Smooth muscle cell (in vitro differentiated cells): ENCODE data around the gene RER1. TPM values are rescaled to one million over a fixed set of nuclear protein-coding genes. Genes with fewer than 3 reads are reported as not detected.

Source experiments
- DNase-seq: peaks from one replicate; lab custom pipeline; 2025; ENCODE audit not compliant: unreplicated experiment; lab: John Stamatoyannopoulos, UW
- H2AFZ ChIP-seq: fragments of 200-600 bp; sonication (generic); 2 replicates; pipeline ENCODE4 v1.6.0; 2016; ENCODE audit warnings: antibody characterized with exemption, low read depth, mild to moderate bottlenecking
- H3F3A ChIP-seq: fragments of 200-600 bp; sonication (generic); 2 replicates; pipeline ENCODE4 v1.6.0; 2017; ENCODE audit warnings: antibody characterized with exemption, low read depth
- H3K27ac ChIP-seq: fragments of 200-600 bp; sonication (generic); 2 replicates; pipeline ENCODE4 v1.5.1; 2016; ENCODE audit warnings: low read depth, mild to moderate bottlenecking
- H3K27me3 ChIP-seq: fragments of 200-600 bp; sonication (generic); 2 replicates; pipeline ENCODE4 v1.6.1; 2016; ENCODE audit warnings: low read depth, mild to moderate bottlenecking
- H3K36me3 ChIP-seq: fragments of 200-600 bp; sonication (generic); 2 replicates; pipeline ENCODE4 v1.5.1; 2016; ENCODE audit warnings: low read depth
- H3K4me1 ChIP-seq: fragments of 200-600 bp; sonication (generic); 2 replicates; pipeline ENCODE4 v1.5.1; 2016; ENCODE audit warnings: low read depth
- H3K4me2 ChIP-seq: fragments of 200-600 bp; sonication (generic); 2 replicates; pipeline ENCODE4 v1.6.0; 2016; ENCODE audit warnings: mild to moderate bottlenecking
- H3K4me3 ChIP-seq: fragments of 200-600 bp; sonication (generic); 2 replicates; pipeline ENCODE4 v1.5.1; 2016; ENCODE audit warnings: mild to moderate bottlenecking
- H3K79me2 ChIP-seq: fragments of 200-600 bp; sonication (generic); 2 replicates; pipeline ENCODE4 v1.6.0; 2016; ENCODE audit warnings: low read depth, mild to moderate bottlenecking
- H3K9ac ChIP-seq: fragments of 200-600 bp; sonication (generic); 2 replicates; pipeline ENCODE4 v1.6.0; 2016; ENCODE audit warnings: low read depth
- H3K9me3 ChIP-seq: fragments of 200-600 bp; sonication (generic); replicated peaks from 2 replicates; pipeline ENCODE4 v1.5.1; 2016; ENCODE audit warnings: low read depth
- H4K20me1 ChIP-seq: fragments of 200-600 bp; sonication (generic); 2 replicates; pipeline ENCODE4 v1.6.0; 2016; ENCODE audit warnings: low read depth
- WGBS: methylation state at CpG from one replicate; pipeline ENCODE4 v1.1.7; 2016; ENCODE audit warnings: low lambda C conversion rate; 5-methylcytosine and 5-hydroxymethylcytosine counted together
- polyA plus RNA-seq: library from polyadenylated mRNA; unstranded; fragments of >200 nt; fragmentation: Nextera tagmentation; extraction: Ambion mirVana; gene quantifications from 2 replicates; pipeline ENCODE4 v1.2.1, GENCODE V29; 2016
- total RNA-seq: library from RNA; depleted of rRNA; stranded (reverse); fragments of >200 nt; gene quantifications from 2 replicates; pipeline ENCODE4 v1.2.3, GENCODE V29; 2014
- TF ChIP-seq, protein P1 (sequence below): fragments of 200-600 bp; sonication (generic); IDR thresholded peaks from 2 replicates; pipeline ENCODE4 v1.5.1; 2017; ENCODE audit warnings: borderline replicate concordance, mild to moderate bottlenecking, antibody characterized with exemption; ENCODE audit not compliant: insufficient read depth, poor library complexity, severe bottlenecking

RER1 gene
- total and polyA plus RNA-seq, 2 experiments from 2014 or later = 101 to 269 TPM

DNA sequence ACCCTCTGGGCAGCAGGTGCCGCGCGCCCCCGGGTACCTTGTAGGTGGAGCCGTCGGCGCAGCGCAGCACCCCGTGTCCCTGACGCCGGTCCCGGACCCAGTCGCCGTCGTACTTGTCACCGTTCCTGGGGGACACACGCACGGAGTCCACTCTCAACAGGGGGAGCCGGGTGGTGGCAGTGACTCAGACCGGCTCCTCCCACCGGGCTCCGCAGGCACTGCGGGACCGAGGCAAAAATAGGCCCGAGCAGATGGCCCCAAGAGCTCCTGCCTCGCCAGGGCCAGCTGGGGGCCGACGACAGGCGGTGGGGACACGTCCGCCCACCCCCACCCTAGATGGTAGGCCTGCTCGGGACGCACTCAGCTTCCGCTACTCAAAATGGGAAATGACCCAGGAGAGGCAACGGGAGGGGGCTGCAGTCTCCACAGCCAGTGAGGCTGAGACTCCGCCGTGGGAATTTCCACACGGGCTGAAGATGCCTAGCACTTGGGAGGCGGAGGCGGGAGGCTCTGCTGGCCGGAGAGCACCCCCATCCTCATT, 6.6 kb upstream of the RER1 start:
- Histone ChIP-seq H3K4me1 (no peaks in the 10 kb centered on the region), H3K4me3 (no peak overlapping the region), H3K27me3 (no peaks in the 10 kb centered on the region), H3K9ac (no peak overlapping the region), H3F3A (no peaks in the 10 kb centered on the region), H4K20me1 (no peaks in the 10 kb centered on the region), H3K9me3 (no peaks in the 10 kb centered on the region), H3K27ac (no peak overlapping the region), H3K36me3 (no peaks in the 10 kb centered on the region), H3K4me2 (no peak overlapping the region), H2AFZ (no peak overlapping the region), H3K79me2 (peaks cover 4% of the 10 kb centered on the region)
- no peak for DNase-seq
- TF ChIP-seq, protein P1, sequence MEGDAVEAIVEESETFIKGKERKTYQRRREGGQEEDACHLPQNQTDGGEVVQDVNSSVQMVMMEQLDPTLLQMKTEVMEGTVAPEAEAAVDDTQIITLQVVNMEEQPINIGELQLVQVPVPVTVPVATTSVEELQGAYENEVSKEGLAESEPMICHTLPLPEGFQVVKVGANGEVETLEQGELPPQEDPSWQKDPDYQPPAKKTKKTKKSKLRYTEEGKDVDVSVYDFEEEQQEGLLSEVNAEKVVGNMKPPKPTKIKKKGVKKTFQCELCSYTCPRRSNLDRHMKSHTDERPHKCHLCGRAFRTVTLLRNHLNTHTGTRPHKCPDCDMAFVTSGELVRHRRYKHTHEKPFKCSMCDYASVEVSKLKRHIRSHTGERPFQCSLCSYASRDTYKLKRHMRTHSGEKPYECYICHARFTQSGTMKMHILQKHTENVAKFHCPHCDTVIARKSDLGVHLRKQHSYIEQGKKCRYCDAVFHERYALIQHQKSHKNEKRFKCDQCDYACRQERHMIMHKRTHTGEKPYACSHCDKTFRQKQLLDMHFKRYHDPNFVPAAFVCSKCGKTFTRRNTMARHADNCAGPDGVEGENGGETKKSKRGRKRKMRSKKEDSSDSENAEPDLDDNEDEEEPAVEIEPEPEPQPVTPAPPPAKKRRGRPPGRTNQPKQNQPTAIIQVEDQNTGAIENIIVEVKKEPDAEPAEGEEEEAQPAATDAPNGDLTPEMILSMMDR = no peak
- 83% methylated on average over 41 of the region's 41 CpGs for WGBS

DNA sequence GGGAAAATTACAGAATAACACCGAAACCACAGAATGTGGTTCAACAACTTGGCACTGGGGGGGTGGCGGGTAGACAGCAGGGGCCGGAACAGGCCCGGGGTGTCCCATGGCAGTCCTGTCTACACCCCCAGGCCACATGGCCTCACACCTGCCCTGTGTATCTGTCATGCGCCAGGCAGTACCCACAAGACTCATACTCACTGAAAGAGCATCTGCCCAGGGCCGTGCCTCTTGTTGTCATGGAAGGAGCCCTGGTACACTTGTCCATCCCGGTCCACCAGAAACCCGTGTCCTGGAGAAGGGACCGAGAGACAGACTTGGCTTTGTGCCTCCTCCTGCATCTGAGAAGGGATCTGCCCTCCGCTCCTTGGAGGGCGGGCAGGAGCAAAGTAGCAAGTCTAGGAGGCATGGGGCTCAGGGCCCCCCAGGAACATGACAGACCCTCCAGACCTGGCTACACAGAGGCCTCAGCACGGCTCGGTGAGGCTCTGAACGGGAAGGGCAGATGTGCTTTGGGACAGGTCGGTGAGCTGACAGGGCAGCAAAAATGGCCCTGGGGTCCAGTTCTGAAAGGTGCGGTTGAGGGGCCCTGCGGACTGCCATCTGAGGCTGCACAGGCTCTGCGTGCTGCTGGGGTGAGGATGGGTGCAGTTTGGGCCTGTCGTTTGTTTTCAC, 5.9 kb upstream of the RER1 start:
- Histone ChIP-seq H3K4me3 (no peak overlapping the region), H4K20me1 (no peaks in the 10 kb centered on the region), H3K79me2 (peaks cover 10% of the 10 kb centered on the region), H3K27ac (no peak overlapping the region), H3K36me3 (no peaks in the 10 kb centered on the region), H3K4me1 (peaks cover 5% of the 10 kb centered on the region), H3K4me2 (no peak overlapping the region), H3K27me3 (no peaks in the 10 kb centered on the region), H3K9ac (no peak overlapping the region), H3K9me3 (no peaks in the 10 kb centered on the region), H3F3A (no peaks in the 10 kb centered on the region), H2AFZ (no peak overlapping the region)
- TF ChIP-seq, protein P1 = no peak
- DNase-seq = no peak
- 96% methylated on average over 19 of the region's 19 CpGs for WGBS

DNA sequence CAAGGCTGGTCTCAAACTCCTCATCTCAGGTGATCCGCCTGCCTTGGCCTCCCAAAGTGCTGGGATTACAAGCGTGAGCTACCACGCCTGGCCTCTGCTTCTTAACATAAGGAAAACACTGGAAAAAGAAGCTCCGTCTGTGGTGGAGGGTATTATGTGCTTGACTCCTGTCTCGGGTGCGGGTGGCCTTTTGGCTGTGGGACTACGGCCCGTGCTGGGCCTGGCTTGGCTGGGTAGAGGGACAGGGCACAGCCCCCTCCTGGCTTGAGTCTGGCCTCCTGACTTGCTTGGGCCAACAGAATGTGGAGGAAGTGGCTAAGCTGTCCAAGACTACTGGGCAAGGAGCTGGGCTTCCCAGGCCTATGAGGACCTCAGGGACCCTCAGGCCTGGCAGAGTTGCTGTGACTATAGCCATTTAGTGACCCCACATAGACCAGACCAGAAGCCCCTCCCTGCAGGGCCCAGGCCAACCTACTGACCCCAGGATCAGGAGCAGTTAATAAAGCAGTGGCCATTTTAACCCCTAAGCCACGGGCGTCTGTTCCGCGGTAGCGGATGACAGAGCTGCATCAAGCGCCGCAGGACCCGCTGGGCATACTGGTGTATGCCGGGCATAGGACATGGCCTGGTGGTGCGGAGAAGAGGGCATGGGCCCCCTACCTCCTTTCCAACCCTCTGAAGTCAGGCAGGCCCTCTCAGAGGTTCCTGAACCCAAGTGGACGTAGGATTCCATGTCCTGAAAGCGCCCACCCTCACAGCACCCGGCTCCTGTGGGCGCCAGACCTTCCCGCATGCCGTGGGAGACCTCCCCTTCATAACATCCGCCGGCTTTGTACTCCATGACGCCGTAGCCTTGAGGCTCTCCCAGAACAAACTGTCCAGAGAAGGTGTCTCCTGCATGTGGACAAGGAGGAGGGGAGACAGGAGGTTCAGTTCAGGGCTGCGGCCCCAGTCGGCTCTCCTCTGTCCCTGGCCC, 4.7 kb upstream of the RER1 start:
- WGBS = 97% methylated on average over 30 of the region's 30 CpGs
- Histone ChIP-seq H3K27me3 (no peaks in the 10 kb centered on the region), H3K79me2 (peaks cover 17% of the 10 kb centered on the region), H3K36me3 (no peaks in the 10 kb centered on the region), H3K4me3 (no peak overlapping the region), H3K9me3 (no peaks in the 10 kb centered on the region), H2AFZ (no peak overlapping the region), H3K4me1 (peaks cover 6% of the 10 kb centered on the region), H3K4me2 (no peak overlapping the region), H4K20me1 (no peaks in the 10 kb centered on the region), H3F3A (no peaks in the 10 kb centered on the region), H3K9ac (no peak overlapping the region), H3K27ac (no peak overlapping the region)
- TF ChIP-seq, protein P1 = no peak
- no peak for DNase-seq
